GM12873 (cell line): ENCODE measurements around the gene ZNF414.

Experiments
- CTCF ChIP-seq: IDR thresholded peaks from 2 replicates; pipeline ENCODE4 v1.5.1; 2012; ENCODE audit warnings: low read depth, mild to moderate bottlenecking, moderate library complexity, low read length, control low read depth; ENCODE audit not compliant: insufficient read depth; ENCODE audit errors: missing control alignments

ZNF414 gene

DNA sequence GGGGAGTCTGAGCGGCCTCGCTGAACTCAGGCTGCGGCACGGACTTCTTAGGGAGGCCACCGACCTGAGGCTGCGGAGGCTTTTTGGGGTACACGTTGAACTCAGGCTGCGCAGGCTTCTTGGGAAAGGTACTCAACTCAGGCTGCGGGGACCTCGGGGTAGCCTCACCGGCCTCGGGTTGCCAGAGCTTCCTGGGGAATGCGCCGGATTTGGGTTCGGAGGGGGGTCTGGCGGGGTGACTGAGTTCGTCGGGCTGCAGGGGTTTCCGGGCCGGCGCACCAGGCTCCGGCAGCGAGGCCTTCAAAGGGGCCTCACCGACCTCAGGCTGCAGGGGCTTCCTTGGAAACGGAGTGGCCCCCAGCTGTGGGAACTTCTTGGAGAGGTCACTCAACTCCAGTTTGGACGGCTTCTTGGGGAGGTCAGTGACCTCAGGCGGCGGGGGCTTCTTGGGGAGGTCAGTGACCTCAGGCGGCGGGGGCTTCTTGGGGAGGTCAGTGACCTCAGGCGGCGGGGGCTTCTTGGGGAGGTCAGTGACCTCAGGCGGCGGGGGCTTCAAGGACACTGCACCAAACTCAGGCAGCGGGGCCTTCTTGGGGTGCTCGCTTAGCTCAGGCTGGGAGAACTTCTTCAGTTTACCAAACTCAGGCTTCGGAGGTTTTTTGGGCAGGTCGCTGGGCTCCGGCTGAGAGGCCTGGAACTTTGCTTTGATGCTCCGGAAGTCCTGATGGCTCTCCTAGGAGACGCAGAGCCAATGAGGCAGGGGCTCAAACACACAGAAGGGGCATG is 14.7 kb downstream of the ZNF414 start:
- no peak for TF ChIP-seq CTCF

GRCh38 chr19:8498295-8498694 is 15.7 kb downstream of the ZNF414 start:
- no peak for TF ChIP-seq CTCF

GRCh38 chr19:8494158-8494557 is 19.8 kb downstream of the ZNF414 start:
- TF ChIP-seq CTCF, result no peak

DNA sequence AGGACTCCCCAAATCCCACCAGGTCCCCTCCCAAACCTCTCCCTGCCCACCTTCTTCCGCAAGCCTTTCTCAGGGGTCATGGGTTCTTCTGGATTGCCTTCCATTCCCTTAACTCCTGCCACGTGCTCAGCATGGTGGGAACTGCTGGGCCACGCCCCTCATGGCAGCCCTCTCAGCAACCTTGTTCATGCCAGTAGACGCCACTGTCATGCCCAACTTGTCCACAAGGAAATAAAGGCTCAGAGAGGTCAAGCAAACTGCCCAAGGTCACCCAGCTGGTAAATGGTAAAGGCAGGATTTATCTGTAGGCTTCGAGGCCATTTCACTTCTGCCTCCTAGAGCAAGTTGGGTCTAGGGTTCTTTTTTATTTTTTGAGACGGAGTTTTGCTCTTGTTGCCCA is 22.4 kb downstream of the ZNF414 start:
- TF ChIP-seq CTCF, result peak; percentile 24

DNA sequence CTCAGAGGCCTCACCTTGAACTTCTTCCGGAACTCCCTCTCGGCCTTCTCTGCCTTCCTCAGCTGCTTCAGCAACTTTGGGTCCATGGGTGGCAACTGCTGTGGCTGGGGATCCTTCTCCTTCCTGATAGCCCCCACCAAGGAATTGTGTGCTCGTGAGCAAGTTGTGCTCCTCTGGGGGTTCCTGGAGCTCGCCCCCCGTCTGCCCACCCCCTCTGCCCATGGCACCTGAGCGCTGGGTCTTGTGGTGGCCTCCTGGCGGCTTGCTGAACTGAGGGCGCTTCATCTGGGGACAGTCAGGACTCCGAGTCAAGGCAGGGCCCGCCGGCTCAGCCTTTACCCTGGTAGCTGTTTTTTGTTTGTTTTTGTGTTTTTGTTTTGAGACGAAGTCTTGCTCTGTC is 23.1 kb downstream of the ZNF414 start:
- TF ChIP-seq CTCF, result no peak

DNA sequence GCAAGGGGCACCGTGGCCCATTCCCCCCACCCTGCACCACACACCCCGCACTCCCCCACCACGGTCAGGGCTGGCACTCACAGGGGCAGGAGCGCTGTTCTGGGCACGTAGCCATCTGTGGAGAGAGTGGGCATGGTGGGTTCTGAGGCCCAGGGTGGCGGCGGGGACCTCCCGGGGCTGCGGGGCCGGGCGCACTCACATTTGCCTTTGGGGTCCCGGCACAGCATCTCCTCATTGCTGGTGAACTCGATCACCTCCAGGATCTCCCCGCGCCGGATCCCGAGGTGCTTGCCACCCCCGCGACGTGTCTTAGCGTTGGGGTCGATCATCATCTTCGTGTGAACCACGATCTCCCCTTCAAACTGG is 23.6 kb downstream of the ZNF414 start:
- no peak for TF ChIP-seq CTCF

- TF ChIP-seq CTCF, result no peak
Observed at GRCh38 chr19:8489561-8490394, 24.2 kb downstream of the ZNF414 start.
